Bronchial epithelial cell (primary cell): ENCODE data around the gene SUMO4. TPM values are rescaled to one million over a fixed set of nuclear protein-coding genes. Genes with fewer than 3 reads are reported as not detected.
A peak's percentile ranks its signal among the peaks of the same experiment; 100 is the strongest.

Experiments used
- DNase-seq: peaks from one replicate; pipeline ENCODE4 v3.0.0-alpha.2; 2010; ENCODE audit warnings: low read depth
- FAIRE-seq: peaks from 2 replicates; lab custom pipeline; 2011; peaks lifted over from hg19 to GRCh38; lab: Jason Lieb, UNC
- H3K27me3 ChIP-seq: 2 replicates; pipeline ENCODE4 v1.5.1; 2011; ENCODE audit warnings: low read length; ENCODE audit not compliant: control insufficient read depth, insufficient read depth
- H3K36me3 ChIP-seq: 2 replicates; pipeline ENCODE4 v1.5.1; 2011; ENCODE audit warnings: low read length; ENCODE audit not compliant: control insufficient read depth, insufficient read depth
- H3K4me3 ChIP-seq: 2 replicates; pipeline ENCODE4 v1.5.1; 2011; ENCODE audit warnings: mild to moderate bottlenecking, low read depth, low read length, control low read depth
- total RNA-seq: library from RNA; depleted of rRNA; stranded (reverse); fragments of >200 nt; gene quantifications from 2 replicates; pipeline ENCODE4 v1.2.1, GENCODE V29; 2014
- TF ChIP-seq, protein P1 (sequence below): IDR thresholded peaks from 2 replicates; pipeline ENCODE4 v1.5.1; 2011; ENCODE audit warnings: mild to moderate bottlenecking, moderate library complexity, low read length, control low read depth, inconsistent platforms; ENCODE audit not compliant: insufficient read depth, severe bottlenecking

The SUMO4 gene
- total RNA-seq, 1 donor from 2014 or later = 0.79 TPM

DNA sequence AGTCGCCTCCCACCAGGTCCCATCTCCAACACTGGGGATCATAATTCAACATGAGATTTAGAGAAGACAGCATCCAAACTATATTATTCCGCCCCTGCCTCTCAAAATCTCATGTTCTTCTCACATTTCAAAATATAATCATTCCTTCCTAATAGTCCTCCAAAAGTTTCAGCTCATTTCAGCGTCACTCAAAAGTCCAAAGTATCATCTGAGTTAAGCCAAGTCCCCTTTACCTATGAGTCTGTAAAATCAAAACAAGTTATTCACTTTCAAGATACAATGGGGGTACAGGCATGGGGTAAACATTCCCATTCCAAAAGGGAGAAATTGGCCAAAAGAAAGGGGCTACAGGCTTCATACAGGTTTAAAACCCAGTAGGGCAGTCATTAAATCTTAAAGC, 39.5 kb upstream of the SUMO4 start:
- Histone ChIP-seq H3K27me3 (no peaks in the 10 kb centered on the region), H3K4me3 (no peak overlapping the region), H3K36me3 (no peaks in the 10 kb centered on the region)
- FAIRE-seq (no peak), DNase-seq (no peak)
- TF ChIP-seq, protein P1, sequence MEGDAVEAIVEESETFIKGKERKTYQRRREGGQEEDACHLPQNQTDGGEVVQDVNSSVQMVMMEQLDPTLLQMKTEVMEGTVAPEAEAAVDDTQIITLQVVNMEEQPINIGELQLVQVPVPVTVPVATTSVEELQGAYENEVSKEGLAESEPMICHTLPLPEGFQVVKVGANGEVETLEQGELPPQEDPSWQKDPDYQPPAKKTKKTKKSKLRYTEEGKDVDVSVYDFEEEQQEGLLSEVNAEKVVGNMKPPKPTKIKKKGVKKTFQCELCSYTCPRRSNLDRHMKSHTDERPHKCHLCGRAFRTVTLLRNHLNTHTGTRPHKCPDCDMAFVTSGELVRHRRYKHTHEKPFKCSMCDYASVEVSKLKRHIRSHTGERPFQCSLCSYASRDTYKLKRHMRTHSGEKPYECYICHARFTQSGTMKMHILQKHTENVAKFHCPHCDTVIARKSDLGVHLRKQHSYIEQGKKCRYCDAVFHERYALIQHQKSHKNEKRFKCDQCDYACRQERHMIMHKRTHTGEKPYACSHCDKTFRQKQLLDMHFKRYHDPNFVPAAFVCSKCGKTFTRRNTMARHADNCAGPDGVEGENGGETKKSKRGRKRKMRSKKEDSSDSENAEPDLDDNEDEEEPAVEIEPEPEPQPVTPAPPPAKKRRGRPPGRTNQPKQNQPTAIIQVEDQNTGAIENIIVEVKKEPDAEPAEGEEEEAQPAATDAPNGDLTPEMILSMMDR = no peak

DNA sequence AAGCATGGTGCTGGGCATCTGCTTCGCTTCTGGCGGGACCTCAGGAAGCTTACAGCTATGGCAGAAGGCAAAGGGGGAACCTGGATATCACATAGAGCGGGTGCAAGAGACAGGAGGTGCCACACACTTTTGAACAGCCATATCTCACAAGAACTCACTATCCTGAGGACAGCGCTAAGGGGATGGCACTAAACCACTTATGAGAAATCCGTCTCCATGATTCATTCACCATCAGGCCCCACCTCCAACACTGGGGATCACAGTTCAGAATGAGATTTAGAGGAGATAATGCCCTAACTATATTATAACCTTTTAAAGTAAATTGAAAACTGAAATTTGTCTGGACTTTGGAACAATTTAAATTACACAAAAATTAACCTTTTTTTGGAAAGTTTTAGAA, 37.8 kb upstream of the SUMO4 start:
- FAIRE-seq (no peak), DNase-seq (peak; percentile 18)
- Histone ChIP-seq H3K27me3 (no peaks in the 10 kb centered on the region), H3K36me3 (no peaks in the 10 kb centered on the region), H3K4me3 (no peak overlapping the region)
- TF ChIP-seq, protein P1 = no peak

DNA sequence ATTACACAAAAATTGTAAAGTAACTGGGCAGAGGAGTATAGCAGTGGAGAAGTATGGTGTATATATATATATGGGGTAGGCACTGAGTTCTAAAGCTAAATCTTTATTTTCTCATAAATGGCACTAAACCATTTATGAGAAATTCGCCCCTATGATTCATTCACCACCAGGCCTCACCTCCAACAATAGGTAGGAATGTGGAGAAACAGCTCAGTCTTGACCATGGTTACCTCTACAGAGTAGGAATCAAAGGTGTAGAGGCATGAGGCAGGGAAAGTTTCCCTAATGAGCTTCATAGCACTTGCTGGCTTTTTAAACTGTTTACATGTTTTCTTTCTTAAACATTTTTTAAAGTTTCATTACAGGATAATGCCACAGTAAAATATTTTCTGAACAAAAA, 36.9 kb upstream of the SUMO4 start:
- no peak for FAIRE-seq
- no peaks in the 10 kb centered on the region for H3K27me3 ChIP-seq

DNA sequence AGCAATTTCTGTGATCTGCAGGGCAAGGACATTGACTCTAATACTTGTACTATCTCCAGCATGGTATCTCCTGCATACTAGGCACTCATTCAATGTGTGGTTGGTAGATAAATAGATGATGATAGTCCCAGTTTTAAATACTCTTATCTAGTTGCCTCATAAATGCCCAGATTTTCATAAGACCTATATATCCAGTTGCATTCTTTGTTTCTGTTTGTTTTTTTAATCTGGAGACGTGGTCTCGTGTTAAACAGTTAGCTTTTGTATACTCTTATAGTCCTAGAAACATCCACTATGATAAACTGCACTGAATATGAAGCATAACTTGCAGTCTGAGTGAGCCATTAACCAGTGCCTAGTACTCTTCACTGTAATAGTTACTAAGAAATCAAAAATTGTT, 35.5 kb upstream of the SUMO4 start:
- DNase-seq = no peak
- Histone ChIP-seq H3K36me3 (no peaks in the 10 kb centered on the region), H3K27me3 (no peaks in the 10 kb centered on the region), H3K4me3 (no peak overlapping the region)
- TF ChIP-seq, protein P1 = no peak
- no peak for FAIRE-seq

More for the DNA sequence above, 36.9 kb upstream of the SUMO4 start:
- Histone ChIP-seq H3K4me3 (no peak overlapping the region), H3K36me3 (no peaks in the 10 kb centered on the region)
- DNase-seq = peak; percentile 82
- TF ChIP-seq, protein P1 = no peak

DNA sequence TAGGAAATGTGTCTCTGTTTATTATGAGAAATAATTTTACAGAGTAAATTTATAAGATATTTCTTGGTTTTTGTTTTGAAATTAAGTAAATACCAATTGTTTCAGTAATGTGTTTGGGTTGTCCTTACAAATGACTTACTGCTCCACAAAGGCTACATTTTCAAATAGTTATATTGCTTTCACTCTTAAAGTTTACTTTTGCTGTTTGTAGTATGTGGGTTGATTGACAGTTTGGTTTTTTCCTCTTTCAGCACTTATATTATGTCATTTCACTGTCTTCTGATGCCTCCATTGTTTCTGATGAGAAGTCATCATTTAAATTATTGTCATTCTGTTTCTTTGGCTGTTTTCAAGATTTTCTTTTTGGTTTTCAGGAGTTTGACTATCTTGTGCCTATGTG, 34.9 kb upstream of the SUMO4 start:
- FAIRE-seq = no peak
- TF ChIP-seq, protein P1 = no peak

DNA sequence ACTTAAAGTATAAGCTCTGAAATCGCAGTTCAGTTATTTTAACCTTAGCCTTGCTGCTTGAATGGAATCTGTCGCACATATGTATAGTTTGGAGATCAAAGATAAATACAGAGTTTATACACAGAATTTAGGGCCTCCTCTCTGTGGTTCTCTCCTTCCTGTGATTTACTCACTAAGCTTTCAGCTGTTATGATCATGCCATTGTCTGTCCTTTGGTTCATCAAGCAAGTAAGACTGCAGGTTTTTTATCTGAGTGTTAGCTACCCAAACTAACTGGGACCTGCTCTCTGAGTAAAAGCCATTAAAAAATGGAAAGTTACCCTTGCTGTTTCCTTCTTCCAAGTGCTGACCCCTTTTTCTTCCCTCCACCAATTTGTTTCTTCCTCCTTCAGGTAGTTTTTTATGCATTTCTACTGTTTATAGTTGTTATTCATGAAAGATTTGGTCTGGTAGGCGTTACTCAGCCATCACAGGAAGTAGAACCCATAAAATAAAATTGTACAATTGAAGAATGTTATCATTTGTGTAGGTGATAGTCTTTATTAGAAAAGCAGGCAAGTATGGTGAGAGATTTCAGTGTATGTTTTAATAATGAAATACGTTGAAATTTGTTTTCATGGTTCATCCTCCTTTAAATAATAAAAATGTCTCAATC, 33.7 kb upstream of the SUMO4 start:
- TF ChIP-seq, protein P1 = no peak
- Histone ChIP-seq H3K4me3 (no peak overlapping the region), H3K36me3 (no peaks in the 10 kb centered on the region), H3K27me3 (no peaks in the 10 kb centered on the region)
- DNase-seq = no peak
- no peak for FAIRE-seq

More for the DNA sequence above, 34.9 kb upstream of the SUMO4 start:
- no peak overlapping the region for H3K4me3 ChIP-seq
- H3K36me3 ChIP-seq = no peaks in the 10 kb centered on the region
- no peaks in the 10 kb centered on the region for H3K27me3 ChIP-seq
- DNase-seq = no peak
